Testis (tissue), 2 donors: ENCODE data around the gene INPP5F.

Source experiments
- CTCF ChIP-seq, 3 experiments: fragments of 450-650 bp in 2 of 3; fragments of 200-600 bp in 1 of 3; sonication (generic) in 1 of 3; IDR thresholded peaks; one replicate each; pipeline ENCODE4 v1.5.1; 2016 to 2019; ENCODE audit warnings: antibody characterized with exemption in 3 of 3, mild to moderate bottlenecking in 2 of 3, moderate library complexity in 1 of 3
- POLR2A ChIP-seq: fragments of 450-650 bp; IDR thresholded peaks from one replicate; pipeline ENCODE4 v1.6.1; 2017; ENCODE audit warnings: antibody characterized with exemption, mild to moderate bottlenecking, moderate library complexity

DNA sequence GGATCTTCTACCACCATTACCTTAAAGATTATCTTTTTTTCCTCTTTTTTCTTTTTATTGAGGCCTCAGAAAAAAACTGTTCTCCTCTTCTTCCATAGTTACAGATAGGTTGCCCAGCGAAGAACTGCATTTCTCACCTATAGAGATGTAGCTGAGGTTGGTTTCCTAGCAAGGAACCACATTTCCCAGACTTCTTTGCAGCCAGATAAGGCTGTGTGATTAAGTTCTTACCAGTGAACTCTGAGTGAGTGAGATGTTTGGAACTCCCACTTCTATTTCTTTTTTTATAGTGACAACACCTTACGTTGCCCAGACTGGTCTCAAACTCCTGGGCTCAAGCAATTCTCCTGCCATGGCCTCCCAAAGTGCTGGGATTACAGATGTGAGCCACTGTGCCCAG is 152.7 kb downstream of the INPP5F start:
- TF ChIP-seq CTCF (IDR thresholded peaks at IDR 0.05) (no peak), POLR2A (no peak)
